ENCODE results near the gene NKAIN2.

DNA sequence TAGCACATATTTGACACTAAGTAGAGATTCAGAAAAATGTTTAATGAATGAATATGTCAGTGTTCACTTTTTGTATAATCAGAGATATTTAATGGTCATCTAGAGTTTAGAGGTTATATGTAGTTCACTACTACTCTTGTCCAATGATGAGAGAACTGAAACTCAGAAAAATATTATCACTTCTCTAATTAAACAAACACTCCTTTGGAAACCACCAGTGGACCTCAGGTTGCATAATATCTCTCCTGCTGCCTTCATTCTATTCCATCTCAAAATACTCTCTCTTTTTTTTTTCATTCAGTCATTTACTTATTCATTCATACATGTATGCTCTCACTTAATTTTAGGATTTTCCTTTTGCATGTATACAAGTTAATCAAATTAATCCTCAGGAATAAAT is 735.4 kb downstream of the NKAIN2 start:
- TF ChIP-seq CEBPB (IDR thresholded peaks at IDR 0.05; ENCODE audit: low read depth) (no peak), POLR2A (IDR thresholded peaks at IDR 0.05; ENCODE audit: borderline replicate concordance, extremely low read depth, insufficient read depth, insufficient read length) (no peak), YY1 (IDR thresholded peaks at IDR 0.05; ENCODE audit: extremely low read depth, insufficient replicate concordance, low read depth, low read length) (no peak), SIN3A (IDR thresholded peaks at IDR 0.05; ENCODE audit: low read depth) (no peak), POLR2AphosphoS5 (IDR thresholded peaks at IDR 0.05; ENCODE audit: low read depth, low read length) (no peak), CTCF (IDR thresholded peaks at IDR 0.05 in 2 of 3, conservative IDR thresholded peaks at IDR 0.05 in 1 of 3; ENCODE audit: borderline replicate concordance in 1 of 3, insufficient read depth in 1 of 3, low read depth in 2 of 3, low read length in 2 of 3) (no peak), REST (IDR thresholded peaks at IDR 0.05; ENCODE audit: low read depth) (no peak), SP1 (IDR thresholded peaks at IDR 0.05; ENCODE audit: low read depth) (no peak)
